NCI-H2196 (cell line): Measurements from ENCODE around the gene NCAPG.
"Not testable (repeated sequence)": the region's sequence is repeated elsewhere in the genome, so short reads cannot be mapped to it uniquely, and the experiment has no call there.

Experiments
- DNase-seq: peaks from one replicate; lab custom pipeline; 2025; ENCODE audit not compliant: unreplicated experiment; lab: John Stamatoyannopoulos, UW

Gene NCAPG

GRCh38 chr4:17787315-17787714 is 23.5 kb upstream of the NCAPG start:
- DNase-seq: no peak

GRCh38 chr4:17788956-17789355 is 21.8 kb upstream of the NCAPG start:
- no peak for DNase-seq

- no peak for DNase-seq
These were observed 16.0 kb upstream of the NCAPG start for GRCh38 chr4:17794730-17795129.

GRCh38 chr4:17797808-17798207 is 13.0 kb upstream of the NCAPG start:
- no peak for DNase-seq

DNA sequence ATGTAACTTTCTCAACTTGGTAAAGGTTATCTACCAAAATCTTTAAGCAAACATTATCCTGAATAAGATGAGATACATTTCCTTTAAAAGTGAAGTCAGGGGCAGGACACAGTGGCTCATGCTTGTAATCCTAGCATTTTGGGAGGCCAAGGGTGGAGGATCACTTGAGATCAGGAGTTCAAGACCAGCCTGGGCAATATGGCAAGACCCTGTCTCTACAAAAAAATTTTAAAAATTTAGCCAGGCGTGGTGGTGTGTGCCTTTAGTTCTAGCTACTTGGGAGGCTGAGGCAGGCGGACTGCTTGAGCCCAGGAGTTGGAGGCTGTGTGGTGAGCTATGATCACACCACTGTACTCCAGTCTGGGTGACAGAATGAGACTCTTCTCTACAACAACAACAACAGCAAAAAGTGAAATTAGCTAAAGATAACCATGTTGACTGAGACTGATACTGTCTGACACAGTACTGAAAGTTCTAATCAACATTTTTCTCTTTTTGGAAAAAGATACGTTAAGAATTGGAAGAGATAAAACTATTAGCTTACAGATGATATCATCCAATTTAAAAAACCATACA is 5.1 kb upstream of the NCAPG start:
- DNase-seq: no peak

- no peak for DNase-seq
These were observed 3.3 kb upstream of the NCAPG start for GRCh38 chr4:17807446-17807845.

DNA sequence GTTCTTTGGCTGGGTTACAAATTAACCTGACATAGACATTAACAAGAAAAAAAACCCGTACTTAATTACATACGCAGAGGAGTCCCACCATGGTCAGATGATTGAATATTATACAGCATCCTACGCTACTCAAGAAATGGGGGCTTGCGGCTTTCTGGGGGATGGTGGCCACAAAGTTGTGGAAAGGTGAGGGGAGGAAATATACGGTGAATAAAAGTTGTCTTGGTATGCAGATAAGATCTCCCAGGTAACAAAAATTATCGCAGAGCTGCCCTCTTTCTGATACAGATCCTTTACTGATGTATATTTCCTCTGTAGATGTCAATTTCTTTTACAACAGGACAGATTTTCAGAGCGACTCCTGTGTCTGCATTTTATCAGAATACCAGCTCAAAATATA is 1.1 kb upstream of the NCAPG start:
- DNase-seq: no peak

DNA sequence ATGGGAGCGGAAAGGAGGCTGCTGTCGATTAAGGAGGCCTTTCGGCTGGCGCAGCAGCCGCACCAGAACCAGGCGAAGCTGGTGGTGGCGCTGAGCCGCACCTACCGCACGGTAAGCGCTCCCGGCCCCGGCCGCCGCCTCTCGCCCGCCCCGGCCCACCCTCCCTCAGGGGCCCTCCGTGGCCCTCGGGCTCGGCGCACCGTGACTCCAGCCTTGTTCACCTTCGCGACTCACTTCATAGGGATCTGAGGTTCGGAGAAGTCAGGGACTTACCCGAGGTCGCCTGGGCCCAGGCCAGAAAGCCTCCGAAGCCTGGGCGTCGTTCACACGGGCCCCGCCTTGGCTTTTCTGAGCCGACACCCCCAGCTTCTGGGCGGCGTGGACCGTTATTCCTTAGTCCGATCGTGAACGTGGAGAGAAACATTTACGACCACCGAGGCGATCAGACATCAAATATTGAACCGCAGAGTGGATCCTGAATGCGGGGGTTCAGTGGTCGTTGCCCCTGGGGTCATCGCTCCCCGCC is 362 bp downstream of the NCAPG start:
- no peak for DNase-seq

- no peak for DNase-seq
These were observed 1.3 kb downstream of the NCAPG start for GRCh38 chr4:17812125-17812524.

- no peak for DNase-seq
These were observed 2.0 kb downstream of the NCAPG start for GRCh38 chr4:17812801-17813200.

DNA sequence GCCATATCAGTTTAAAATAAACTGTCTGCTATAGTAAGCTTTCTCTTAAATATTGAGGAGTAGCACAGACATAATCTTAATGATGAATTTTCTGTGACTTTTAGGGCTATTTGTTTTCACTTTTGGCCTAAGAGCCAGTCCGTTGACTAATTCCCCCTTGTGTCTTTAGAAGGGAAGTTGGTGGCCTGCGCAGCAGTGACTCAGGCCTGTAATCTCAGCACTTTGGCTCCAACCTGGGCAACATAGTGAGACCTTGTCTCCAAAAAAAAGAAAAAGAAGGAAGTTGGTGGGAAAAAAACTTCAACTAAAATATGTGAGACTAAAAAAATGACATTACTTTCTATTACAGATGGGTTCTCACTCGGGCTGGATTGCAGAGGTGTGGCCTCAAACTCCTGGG is 3.4 kb downstream of the NCAPG start:
- DNase-seq: no peak

DNA sequence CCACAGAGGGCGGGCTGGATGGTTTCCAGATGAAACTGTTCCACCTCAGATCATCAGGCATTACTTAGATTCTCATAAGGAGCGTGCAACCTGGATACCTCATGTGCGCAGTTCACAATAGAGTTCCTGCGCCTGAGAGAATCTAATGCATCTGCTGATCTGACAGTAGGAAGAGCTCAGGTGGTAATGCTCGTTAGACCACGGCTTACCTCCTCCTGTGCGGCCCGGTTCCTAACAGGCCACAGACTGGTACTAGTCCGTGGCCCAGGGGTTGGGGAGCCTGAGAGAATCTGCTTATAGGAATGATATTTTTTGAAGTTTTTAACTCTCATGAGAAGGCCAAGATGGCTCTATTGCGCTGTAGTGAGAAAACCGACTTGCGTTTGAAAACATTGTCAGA is 5.4 kb downstream of the NCAPG start:
- no peak for DNase-seq

- peak; percentile 53 for DNase-seq
These were observed 6.2 kb downstream of the NCAPG start for GRCh38 chr4:17817027-17817426.

DNA sequence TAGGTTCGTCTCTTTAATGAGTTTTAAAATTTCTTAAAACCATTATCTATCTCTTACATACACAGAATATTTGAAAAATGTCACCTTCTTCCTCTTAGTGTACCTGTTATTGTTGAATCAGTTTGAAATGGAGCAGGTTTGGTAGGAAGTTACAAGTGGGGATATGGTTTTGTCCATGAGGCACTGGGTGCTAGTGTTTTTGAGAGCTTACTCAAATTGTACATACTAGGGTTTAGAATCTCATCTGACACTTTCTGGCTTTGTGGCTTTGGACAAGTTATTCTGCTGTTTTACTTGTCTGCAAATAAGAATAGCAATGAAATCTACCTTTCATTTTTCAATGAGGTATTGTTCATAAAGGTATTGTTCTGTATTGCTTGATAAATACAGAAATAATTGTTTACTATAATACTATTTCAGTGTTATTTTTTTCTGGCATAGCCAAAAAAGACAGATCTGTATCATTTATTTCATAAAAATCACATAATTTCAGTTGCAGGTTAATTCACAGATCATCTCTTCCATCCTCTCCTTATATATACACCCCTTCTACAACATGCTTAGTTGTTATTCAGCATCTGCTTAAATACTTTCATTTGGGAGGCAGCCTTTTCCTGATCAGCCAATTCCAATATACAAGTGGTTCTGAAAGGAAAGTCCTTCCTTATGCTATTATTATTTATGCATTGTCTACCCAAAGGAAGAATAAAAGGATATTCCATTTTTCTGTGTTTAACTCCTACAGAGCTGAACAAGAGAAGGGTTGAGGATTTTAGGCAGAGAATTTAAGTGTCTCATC is 13.3 kb downstream of the NCAPG start:
- DNase-seq: no peak

DNA sequence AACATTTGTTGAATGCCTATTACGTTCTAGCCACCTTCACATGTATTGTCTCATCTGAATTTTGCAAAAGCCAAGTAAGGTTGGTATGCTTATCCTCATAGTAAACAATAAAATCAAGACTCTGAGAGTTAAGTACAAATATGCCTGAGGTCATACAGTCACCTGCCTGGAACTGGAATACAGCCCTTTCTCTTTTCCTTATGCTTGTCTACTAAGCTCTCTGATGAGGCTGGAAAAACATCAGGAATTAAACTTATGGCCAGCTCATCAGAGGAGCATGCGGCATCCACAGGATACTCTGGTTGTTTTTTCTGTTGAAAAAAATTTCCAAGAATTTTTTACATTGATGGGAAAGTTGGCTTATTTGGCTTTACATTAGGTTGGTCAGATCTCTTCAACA is 35.5 kb downstream of the NCAPG start:
- no peak for DNase-seq

DNA sequence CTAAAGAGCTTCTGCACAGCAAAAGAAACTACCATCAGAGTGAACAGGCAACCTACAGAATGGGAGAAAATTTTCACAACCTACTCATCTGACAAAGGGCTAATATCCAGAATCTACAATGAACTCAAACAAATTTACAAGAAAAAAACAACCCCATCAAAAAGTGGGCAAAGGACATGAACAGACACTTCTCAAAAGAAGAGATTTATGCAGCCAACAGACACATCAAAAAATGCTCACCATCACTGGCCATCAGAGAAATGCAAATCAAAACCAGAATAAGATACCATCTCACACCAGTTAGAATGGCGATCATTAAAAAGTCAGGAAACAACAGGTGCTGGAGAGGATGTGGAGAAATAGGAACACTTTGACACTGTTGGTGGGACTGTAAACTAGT is 39.5 kb downstream of the NCAPG start:
- DNase-seq: not testable (repeated sequence)

GRCh38 chr4:17851959-17852358 is 41.2 kb downstream of the NCAPG start:
- DNase-seq: no peak

GRCh38 chr4:17854036-17854435 is 43.3 kb downstream of the NCAPG start:
- no peak for DNase-seq

GRCh38 chr4:17859793-17860406 is 49.1 kb downstream of the NCAPG start:
- no peak for DNase-seq

DNA sequence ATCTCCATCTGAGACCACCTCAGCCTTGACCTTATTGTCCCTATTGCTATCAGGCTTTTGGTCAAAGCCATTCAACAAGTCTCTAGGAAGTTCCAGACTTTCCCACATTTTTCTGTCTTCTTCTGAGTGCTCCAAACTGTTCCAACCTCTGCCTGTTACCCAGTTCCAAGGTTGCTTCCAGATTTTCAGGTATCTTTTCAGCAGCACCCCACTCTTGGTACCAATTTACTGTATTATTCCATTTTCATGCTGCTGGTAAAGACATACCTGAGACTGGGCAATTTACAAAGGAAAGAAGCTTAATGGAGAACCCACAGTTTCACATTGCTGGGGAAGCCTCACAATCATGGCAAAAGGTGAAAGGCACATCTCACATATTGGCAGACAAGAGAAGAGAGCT is 51.1 kb downstream of the NCAPG start:
- not testable (repeated sequence) for DNase-seq

DNA sequence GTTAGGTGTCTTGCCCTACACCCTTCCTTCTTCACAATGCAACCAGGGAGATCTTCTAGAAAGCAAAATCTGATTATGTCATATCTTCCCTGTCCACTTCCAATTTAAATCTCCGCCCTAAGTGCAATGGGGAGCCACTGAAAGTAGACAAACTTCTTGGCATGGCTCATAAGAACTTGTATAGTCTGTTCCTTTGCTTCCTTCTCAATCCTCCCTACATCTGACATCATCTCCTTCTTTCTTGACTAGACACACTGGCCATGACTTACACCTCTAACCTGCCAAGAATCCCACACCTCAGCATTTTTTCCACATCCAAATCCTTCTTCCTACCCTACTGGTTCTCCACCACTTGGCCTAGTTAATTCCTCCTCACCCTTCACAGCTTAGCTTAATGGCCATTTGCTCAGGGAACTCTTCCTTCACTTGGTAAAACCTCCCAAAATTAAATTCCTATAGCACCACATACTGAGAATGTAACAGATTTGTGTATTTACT is 55.1 kb downstream of the NCAPG start:
- DNase-seq: no peak

DNA sequence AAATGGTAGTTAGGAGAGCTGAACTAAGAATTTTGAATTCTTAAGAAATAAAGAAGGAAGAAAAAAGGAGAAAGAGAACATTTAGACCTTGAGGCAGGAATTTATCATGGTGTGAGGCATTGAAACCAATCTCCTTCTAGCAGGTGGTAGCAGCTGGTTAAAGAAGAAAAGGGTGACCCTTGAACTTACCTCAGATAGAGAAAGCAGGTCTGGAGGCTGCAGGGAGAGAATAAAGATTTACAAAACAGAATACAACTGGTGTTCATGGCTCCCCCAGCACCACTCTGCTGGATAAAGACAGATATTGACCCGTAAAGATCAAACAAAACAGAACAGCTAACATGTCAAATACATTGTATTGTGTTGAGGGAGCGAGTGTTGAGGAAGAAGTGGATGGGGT is 56.0 kb downstream of the NCAPG start:
- no peak for DNase-seq
